NCI-H1417 (cell line): ENCODE results near the gene OTUD6A.
"Not testable (repeated sequence)": the region's sequence is repeated elsewhere in the genome, so short reads cannot be mapped to it uniquely, and the experiment has no call there.

Source experiments
- DNase-seq, 3 experiments: peaks; one replicate each; lab custom pipeline; 2025; lab: John Stamatoyannopoulos, UW

OTUD6A gene

GRCh38 chrX:70049406-70049805, 12.9 kb upstream of the OTUD6A start:
- no peak for DNase-seq

- DNase-seq = no peak
These were observed 12.3 kb upstream of the OTUD6A start, which contains the start of gene AWAT2 for GRCh38 chrX:70049925-70050324. Gene AWAT2 (minus strand): TSS chrX:70049938. CDS start chrX:70049932, 6 bp downstream.

GRCh38 chrX:70052895-70053615, 9.2 kb upstream of the OTUD6A start:
- DNase-seq = no peak

- no peak for DNase-seq
These were observed 7.9 kb upstream of the OTUD6A start for GRCh38 chrX:70054391-70054790.

GRCh38 chrX:70062961-70063550, 799 bp downstream of the OTUD6A start:
- DNase-seq = no peak

GRCh38 chrX:70066646-70067045, 4.4 kb downstream of the OTUD6A start:
- no peak for DNase-seq

GRCh38 chrX:70079297-70079696, 17.0 kb downstream of the OTUD6A start:
- DNase-seq = no peak

- DNase-seq = no peak
These were observed 17.6 kb downstream of the OTUD6A start for GRCh38 chrX:70079870-70080269.

- DNase-seq = no peak
These were observed 20.5 kb downstream of the OTUD6A start for GRCh38 chrX:70082723-70083122.

- DNase-seq = no peak
These were observed 22.5 kb downstream of the OTUD6A start for GRCh38 chrX:70084592-70085240.

GRCh38 chrX:70087857-70088630, 25.8 kb downstream of the OTUD6A start:
- DNase-seq = peak in 2 of 3 experiments; percentile 1 to 19

- no peak for DNase-seq
These were observed 26.5 kb downstream of the OTUD6A start for GRCh38 chrX:70088751-70089150.

- DNase-seq = no peak
These were observed 27.5 kb downstream of the OTUD6A start for GRCh38 chrX:70089604-70090297.

- DNase-seq = no peak
These were observed 30.0 kb downstream of the OTUD6A start for GRCh38 chrX:70092247-70092646.

- DNase-seq = peak in 1 of 3 experiments; percentile 6
These were observed 33.8 kb downstream of the OTUD6A start for GRCh38 chrX:70096052-70096451.

- no peak for DNase-seq
These were observed 43.0 kb downstream of the OTUD6A start for GRCh38 chrX:70105229-70105628.

GRCh38 chrX:70111436-70112026, 49.3 kb downstream of the OTUD6A start:
- not testable (repeated sequence) for DNase-seq
